NCI-H2196 treated with DMSO at 0.1 percent for 48 hours (cell line): ENCODE results near the gene PPP4C.
"Not testable (repeated sequence)": the region's sequence is repeated elsewhere in the genome, so short reads cannot be mapped to it uniquely, and the experiment has no call there.

Experiments used
- DNase-seq: peaks from one replicate; lab custom pipeline; 2025; ENCODE audit not compliant: unreplicated experiment; lab: John Stamatoyannopoulos, UW

PPP4C gene

GRCh38 chr16:30096105-30096861 is 20.5 kb downstream of the PPP4C start, which contains the start of gene YPEL3:
TSS of gene YPEL3 (minus strand) at chr16:30096213. CDS start at chr16:30095482, 731 bp downstream.
- DNase-seq: peak; percentile 75

DNA sequence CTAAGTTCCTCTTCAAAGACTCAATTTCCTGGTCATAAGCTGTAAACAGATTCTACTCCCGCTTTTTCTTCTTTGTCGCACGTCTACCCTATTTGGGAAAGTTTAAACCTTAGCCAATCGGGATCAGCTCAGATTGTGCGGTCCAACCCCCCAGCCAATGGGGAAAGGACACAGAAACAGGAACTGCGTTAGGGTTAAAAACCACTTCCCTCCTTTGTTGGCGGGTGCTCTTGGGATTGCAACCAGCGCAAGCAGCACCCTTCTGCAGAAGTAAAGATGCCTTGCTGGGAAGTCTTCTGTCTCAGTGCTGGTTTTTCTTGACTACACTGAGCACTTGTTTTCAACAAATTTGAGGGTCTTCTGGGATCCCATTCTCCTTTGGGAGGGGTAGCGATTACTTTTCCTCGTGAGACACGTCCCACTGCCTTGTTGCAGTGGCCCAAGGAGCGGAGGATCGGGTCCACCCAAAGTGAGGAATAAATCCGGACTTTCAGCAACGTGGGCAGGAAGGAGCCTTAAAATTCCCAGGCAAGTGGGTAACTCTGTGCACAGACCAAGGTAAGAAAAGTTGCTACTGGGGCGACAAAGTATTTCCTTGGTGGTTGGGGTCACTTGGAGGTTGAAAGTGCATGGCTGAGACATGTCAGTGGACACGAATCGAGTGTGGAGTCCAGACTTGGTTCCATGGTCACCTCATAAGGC is 21.2 kb downstream of the PPP4C start:
- no peak for DNase-seq

- no peak for DNase-seq
Measured at GRCh38 chr16:30104090-30104489, 28.3 kb downstream of the PPP4C start.

DNA sequence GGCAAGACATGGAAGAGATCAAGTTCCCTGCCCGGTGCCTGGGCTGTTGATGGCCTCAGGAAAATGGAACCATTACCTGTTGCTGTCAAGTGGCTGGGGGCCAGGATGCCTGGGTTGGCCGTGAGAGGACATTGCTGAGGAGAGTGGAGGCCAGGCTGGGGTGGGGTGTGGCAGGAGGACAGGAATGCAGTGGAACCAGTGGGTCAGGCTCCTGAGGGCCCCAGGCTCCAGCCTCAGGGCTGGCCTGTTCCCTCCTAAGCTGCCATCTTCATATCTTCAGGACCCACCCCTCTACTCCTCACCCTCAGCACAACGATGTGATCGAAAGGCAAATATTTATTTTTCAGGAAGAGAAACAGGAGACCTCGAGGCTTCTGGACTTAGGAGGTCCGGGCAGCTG is 28.7 kb downstream of the PPP4C start:
- DNase-seq: no peak

GRCh38 chr16:30108059-30108850 is 32.5 kb downstream of the PPP4C start:
- DNase-seq: no peak

DNA sequence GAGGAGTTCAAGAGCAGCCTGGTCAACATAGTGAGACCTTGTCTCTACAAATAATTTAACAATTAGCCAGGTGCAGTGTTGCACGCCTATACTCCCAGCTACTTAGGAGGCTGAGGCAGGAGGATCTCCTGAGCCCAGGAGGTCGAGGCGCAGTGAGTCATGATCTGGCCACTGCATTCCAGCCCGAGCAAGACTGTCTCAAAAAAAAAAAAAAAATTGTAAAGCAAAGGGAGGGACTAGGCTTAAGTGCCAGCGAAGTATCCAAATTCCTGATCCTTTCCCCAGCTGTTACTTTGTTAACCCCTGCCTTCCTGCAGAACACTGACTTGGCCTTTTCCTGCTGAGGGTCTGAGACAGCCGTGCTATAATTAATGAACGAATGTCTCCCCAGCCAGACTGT is 34.9 kb downstream of the PPP4C start:
- DNase-seq: no peak

- no peak for DNase-seq
Measured at GRCh38 chr16:30112197-30113030, 36.6 kb downstream of the PPP4C start.

DNA sequence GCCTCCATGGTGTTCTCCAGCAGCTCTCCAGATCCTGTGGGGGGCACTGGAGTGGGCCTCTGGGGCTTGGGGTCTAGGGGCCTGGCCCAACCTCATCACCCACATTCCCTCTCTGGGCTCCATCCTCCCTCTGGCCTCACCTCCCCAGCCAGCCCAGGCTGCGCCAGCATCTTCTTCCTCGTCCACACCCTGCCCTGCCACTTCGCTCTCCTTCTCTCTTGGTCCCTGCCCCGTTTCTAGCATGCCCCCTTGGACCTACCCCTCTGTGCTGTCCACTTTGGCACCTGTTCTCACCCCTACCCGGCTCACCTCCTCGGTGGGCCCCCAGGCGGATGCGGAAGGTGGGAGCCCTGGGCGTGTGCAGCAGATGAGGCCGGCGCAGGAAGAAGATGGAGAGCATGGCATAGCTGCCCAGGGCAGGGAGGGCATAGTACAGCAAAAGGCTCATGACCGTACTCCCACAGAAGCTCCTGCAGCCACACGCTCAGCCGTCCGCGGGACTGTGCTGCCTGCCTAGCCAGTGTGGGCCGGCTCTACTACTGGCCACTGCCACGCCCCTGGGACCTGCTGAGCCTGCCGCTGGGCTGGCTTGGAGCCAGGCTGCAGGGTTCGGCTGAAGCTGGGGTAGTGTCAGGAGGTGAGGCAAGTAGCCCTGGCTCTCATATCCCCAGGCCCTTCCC is 37.4 kb downstream of the PPP4C start, which contains the start of gene GDPD3:
Gene GDPD3 (minus strand): TSS at position 507 of the 680 bp plus-strand sequence. CDS start 59 bp downstream, at position 448.
- peak; percentile 22 for DNase-seq

DNA sequence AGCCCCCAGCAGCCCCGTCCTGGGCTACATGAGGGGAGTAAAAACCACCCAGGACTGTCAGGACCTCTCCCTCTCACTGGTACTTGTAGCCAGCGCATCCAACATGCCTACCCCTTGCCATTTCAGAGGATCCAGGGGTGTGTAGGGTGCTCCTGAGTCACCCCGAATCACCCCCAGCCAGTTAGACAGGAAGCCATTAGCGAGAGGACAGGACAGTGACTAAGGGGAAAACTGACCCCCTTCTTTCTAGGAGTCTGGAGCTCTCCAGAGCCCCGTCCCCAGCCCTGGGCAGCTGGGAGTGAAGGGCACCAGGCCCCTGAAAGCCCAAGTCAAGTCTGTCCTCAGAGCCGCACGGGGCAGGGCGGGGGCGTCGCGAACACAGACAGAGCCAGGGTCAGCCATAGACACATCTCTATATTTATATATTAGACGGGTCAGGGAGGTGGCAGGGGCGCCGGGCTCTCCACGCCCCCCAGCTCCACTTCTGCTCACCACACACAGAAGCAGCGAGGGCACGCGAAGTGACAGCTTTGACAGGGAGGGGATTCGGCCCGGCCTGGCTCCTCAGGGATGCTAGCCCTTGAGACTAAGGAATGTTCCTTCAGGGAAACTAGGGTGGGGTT is 38.0 kb downstream of the PPP4C start:
- no peak for DNase-seq

GRCh38 chr16:30114411-30114810 is 38.6 kb downstream of the PPP4C start:
- no peak for DNase-seq

DNA sequence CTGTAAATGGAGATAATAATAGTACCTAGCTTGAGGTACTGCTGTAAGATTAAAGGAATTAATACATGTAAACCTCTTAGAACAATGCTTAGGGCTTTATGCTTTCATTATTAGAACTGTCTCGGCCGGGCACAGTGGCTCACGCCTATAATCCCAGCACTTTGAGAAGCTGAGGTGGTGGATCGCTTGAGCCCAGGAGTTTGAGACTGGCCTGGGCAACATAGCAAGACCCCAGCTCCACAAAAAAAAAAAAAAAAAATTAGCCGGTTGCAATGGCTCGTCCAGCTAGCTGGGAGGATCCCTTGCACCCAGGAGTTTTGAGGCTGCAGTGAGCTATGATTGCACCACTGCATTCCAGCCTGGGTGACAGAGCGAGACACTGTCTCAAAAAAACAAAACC is 39.0 kb downstream of the PPP4C start:
- not testable (repeated sequence) for DNase-seq

- DNase-seq: no peak
Measured at GRCh38 chr16:30115238-30115637, 39.4 kb downstream of the PPP4C start.

- DNase-seq: no peak
Measured at GRCh38 chr16:30116291-30117207, 40.8 kb downstream of the PPP4C start.

DNA sequence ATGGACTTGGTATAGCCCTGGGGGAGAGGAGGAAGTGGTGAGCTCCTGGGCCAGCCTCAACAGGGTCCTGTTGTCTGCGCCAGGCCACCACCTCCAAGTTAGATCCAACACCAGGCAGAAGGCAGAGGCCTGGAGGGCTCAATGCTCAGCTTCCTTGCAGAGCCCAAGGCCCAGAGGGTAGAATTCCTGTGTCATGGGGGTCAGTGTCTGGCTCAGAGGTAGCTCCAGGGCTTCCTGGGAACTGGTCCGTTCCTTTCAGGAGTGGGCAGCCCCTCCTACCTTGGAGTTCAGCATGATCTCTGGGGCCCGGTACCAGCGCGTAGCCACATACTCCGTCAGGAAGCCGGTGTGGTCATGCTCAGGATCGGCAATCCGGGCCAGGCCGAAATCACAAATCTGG is 42.0 kb downstream of the PPP4C start:
- DNase-seq: no peak

GRCh38 chr16:30119428-30119827 is 43.6 kb downstream of the PPP4C start:
- no peak for DNase-seq

DNA sequence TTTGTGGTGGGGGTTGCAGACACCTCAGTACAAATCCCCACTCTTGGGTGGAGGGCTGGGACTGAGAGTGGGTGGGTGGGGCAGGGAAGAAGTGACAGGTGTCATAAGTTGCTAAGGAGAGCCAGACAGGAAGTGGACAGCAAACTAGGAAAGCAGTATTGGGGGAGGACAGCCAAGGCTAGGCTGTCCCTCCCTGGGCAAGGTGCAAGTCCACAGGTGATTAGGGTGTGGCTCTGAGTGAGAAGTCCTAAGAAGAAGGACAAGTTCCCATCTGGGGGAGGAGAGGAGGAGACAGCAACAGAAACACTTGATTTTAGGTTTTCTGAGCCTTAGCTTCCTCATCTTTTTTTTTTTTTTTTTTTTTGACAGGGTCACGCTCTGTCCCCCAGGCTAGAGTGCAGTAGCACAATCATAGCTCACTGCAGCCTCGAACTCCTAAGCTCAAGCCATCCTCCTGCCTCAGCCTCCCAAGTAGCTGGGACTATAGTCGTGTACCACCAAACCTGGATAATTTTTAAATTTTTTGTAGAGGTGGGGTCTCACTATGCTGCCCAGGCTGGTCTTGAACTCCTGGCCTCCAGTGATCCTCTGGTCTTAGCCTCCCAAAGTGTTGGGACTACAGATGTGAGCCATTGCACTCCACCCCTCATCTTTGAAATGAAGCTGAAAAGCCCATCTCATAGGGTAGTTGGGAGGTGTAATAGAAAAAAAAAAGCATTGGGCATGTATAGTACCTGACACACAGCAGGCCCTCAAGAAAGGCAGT is 44.7 kb downstream of the PPP4C start:
- no peak for DNase-seq

DNA sequence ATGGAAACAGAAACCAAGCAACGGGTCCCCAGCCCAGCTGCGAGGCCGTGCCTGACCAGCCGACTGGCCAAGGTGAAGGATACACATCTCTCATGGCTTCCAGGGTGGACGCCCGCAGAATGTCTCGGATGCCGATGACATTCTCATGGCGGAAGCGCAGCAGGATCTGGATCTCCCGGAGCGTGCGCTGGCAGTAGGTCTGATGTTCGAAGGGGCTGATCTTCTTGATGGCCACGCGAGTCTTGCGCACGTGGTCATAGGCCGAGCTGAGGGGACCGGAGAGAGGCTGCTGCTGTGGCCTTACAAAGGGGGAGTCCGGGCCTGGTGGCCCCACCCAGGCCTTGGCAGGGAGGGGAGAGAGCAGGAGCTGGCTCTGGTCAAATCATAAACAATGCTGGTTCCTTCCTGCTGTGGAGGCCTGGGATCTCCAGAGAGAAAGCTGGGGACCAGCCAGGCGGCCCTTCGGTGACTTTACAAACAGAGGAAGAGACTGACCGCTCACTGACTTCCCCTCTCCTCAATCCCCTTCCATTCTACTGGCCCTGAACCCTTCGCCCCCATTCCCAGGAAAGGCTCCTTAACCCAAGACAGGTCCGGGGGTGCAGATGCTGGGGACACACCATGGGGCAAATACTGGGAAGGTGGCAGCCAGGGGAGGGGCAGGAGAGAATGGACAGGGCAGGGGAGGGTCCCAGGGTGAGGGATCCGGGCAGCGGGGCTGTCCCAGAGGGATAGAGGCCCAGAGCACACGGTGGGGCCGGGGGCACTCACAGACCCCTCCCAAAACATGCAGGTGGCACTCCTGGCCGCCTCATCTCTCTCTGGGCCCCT is 46.2 kb downstream of the PPP4C start:
- DNase-seq: no peak
